ENCODE results near the gene PCDHGA3. TPM values are rescaled to one million over a fixed set of nuclear protein-coding genes. Genes with fewer than 3 reads are reported as not detected.
"Not testable (repeated sequence)": the region's sequence is repeated elsewhere in the genome, so short reads cannot be mapped to it uniquely, and the experiment has no call there.

The PCDHGA3 gene
- polyA plus RNA-seq, 1 experiment = 1.2 TPM

DNA sequence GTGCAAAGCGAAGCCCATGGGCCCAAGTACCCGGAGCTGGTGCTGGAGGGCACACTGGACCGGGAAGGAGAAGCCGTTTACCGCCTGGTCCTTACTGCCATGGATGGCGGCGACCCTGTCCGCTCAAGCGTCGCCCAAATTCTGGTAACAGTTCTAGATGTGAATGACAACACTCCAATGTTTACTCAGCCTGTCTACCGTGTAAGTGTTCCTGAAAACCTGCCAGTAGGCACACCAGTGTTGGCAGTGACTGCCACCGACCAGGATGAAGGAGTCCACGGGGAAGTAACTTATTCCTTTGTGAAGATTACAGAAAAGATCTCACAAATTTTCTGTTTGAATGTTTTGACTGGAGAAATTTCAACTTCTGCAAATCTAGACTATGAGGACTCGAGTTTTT lies 31.0 kb downstream of the PCDHGA3 start:
- no peak for TF ChIP-seq CTCF (IDR thresholded peaks at IDR 0.05; ENCODE audit: low read depth, low read length)
- no peak for DNase-seq (ENCODE audit: low read depth, low spot score)
- H3K27me3 ChIP-seq (ENCODE audit: control insufficient read depth, insufficient read depth, low read length) = peaks cover 4% of the 10 kb centered on the region
- H3K4me3 ChIP-seq (ENCODE audit: low read depth, low read length) = no peak overlapping the region
- no peak overlapping the region for H3K27ac ChIP-seq (ENCODE audit: low read depth, low read length)
- H3K9me3 ChIP-seq (ENCODE audit: control insufficient read depth, insufficient read depth, low read length) = peaks cover 71% of the 10 kb centered on the region
- ChIA-PET POLR2A (no interaction called here), CTCF (interaction anchor here (0.6 to 2.8 kb wide), 9 partner anchors 16 to 193 kb away, joined by 3 to 22 read pairs (median 4); partner anchors contain the start of gene PCDHGA12)

- DNase-seq (ENCODE audit: low read depth, low spot score); H3K27ac ChIP-seq (ENCODE audit: low read depth, low read length); H3K27me3 ChIP-seq (ENCODE audit: control insufficient read depth, insufficient read depth, low read length); POLR2A ChIA-PET; H3K4me3 ChIP-seq (ENCODE audit: low read depth, low read length): not testable (repeated sequence)
- H3K9me3 ChIP-seq (ENCODE audit: control insufficient read depth, insufficient read depth, low read length) = peaks cover 67% of the 10 kb centered on the region
- CTCF ChIA-PET = interaction anchor here (1.0 to 2.8 kb wide), 3 partner anchors 15 to 193 kb away, joined by 3 to 22 read pairs (median 4); no protein-coding TSS in a partner anchor
Measured at GRCh38 chr5:141375444-141376155, 32.0 kb downstream of the PCDHGA3 start.

- TF ChIP-seq CTCF (IDR thresholded peaks at IDR 0.05; ENCODE audit: low read depth, low read length) = peak; percentile 43
- peaks cover 42% of the 10 kb centered on the region for H3K9me3 ChIP-seq (ENCODE audit: control insufficient read depth, insufficient read depth, low read length)
- no peak within 1 kb of the TSS for H3K27ac ChIP-seq (ENCODE audit: low read depth, low read length)
- ChIA-PET CTCF (interaction anchor here (0.7 to 3.5 kb wide), 12 partner anchors 9 to 185 kb away, joined by 3 to 22 read pairs (median 4); partner anchors contain the start of genes PCDHGA1, PCDHGA10, PCDHGB1 and PCDHGB3), POLR2A (no interaction called here)
- no peak for DNase-seq (ENCODE audit: low read depth, low spot score)
- H3K27me3 ChIP-seq (ENCODE audit: control insufficient read depth, insufficient read depth, low read length) = peaks cover 6% of the 10 kb centered on the region
- peak within 1 kb of the TSS; percentile 58 for H3K4me3 ChIP-seq (ENCODE audit: low read depth, low read length)
Measured at GRCh38 chr5:141382469-141383294, 39.1 kb downstream of the PCDHGA3 start, which contains the start of gene PCDHGA7. Gene PCDHGA7, plus strand, starts transcription at chr5:141382742. Its CDS starts 158 bp downstream, at chr5:141382900.

DNA sequence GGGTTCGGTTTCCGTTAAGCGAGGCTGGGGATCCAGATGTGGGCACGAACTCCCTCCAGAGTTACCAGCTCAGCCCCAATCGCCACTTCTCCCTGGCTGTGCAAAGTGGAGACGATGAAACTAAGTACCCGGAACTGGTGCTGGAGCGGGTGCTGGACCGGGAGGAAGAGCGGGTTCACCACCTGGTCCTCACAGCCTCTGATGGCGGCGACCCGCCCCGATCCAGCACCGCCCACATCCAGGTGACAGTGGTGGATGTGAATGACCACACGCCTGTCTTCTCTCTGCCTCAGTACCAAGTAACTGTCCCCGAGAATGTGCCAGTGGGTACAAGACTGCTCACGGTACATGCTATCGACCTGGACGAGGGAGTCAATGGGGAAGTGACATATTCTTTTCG lies 39.7 kb downstream of the PCDHGA3 start:
- ChIA-PET CTCF (interaction anchor here (0.8 to 3.5 kb wide), 8 partner anchors 13 to 184 kb away, joined by 3 to 22 read pairs (median 4); partner anchors contain the start of genes PCDHGA10, PCDHGB1 and PCDHGB3), POLR2A (no interaction called here)
- H3K9me3 ChIP-seq (ENCODE audit: control insufficient read depth, insufficient read depth, low read length) = peaks cover 43% of the 10 kb centered on the region
- H3K4me3 ChIP-seq (ENCODE audit: low read depth, low read length) = peak overlapping the region; percentile 58; the same call in 1 of the 2 replicates
- H3K27ac ChIP-seq (ENCODE audit: low read depth, low read length) = no peak overlapping the region
- no peak for TF ChIP-seq CTCF (IDR thresholded peaks at IDR 0.05; ENCODE audit: low read depth, low read length)
- H3K27me3 ChIP-seq (ENCODE audit: control insufficient read depth, insufficient read depth, low read length) = peaks cover 6% of the 10 kb centered on the region
- no peak for DNase-seq (ENCODE audit: low read depth, low spot score)

DNA sequence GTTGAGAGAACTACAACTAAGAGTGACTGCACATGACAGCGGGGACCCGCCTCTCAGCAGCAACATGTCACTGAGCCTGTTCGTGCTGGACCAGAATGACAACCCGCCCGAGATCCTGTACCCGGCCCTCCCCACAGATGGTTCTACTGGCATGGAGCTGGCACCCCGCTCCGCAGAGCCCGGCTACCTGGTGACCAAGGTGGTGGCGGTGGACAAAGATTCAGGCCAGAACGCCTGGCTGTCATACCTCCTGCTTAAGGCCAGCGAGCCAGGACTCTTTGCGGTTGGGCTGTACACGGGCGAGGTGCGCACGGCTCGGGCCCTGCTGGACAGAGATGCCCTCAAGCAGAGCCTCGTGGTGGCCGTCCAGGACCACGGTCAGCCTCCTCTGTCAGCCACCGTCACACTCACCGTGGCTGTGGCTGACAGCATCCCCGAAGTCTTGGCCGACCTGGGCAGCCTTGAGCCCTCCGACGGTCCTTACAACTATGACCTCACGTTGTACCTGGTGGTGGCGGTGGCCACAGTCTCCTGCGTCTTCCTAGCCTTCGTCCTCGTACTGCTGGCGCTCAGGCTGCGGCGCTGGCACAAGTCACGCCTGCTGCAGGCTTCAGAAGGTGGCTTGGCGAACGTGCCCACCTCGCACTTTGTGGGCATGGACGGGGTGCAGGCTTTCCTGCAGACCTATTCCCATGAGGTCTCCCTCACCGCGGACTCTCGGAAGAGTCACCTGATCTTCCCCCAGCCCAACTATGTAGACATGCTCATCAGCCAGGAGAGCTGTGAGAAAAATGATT lies 41.0 kb downstream of the PCDHGA3 start:
- Histone ChIP-seq H3K27me3 (ENCODE audit: control insufficient read depth, insufficient read depth, low read length) (peaks cover 6% of the 10 kb centered on the region), H3K4me3 (ENCODE audit: low read depth, low read length) (no peak overlapping the region), H3K9me3 (ENCODE audit: control insufficient read depth, insufficient read depth, low read length) (peaks cover 56% of the 10 kb centered on the region), H3K27ac (ENCODE audit: low read depth, low read length) (no peak overlapping the region)
- POLR2A ChIA-PET = no interaction called here
- TF ChIP-seq CTCF (IDR thresholded peaks at IDR 0.05; ENCODE audit: low read depth, low read length) = no peak
- no peak for DNase-seq (ENCODE audit: low read depth, low spot score)
- CTCF ChIA-PET = interaction anchor here (1.4 to 4.8 kb wide), 2 partner anchors 15 to 174 kb away, joined by 3 to 20 read pairs; no protein-coding TSS in a partner anchor

All from AG04450 (cell line).